Ascending aorta (tissue), 2 donors: ENCODE measurements around the gene SGIP1. TPM values are rescaled to one million over a fixed set of nuclear protein-coding genes. Genes with fewer than 3 reads are reported as not detected.

Experiments used
- DNase-seq, 2 donors: peaks; one replicate each; pipeline ENCODE4 v3.0.0-alpha.2; 2019; ENCODE audit warnings: low spot score in 2 of 2
- H3K27ac ChIP-seq, 2 donors: fragments of 200-600 bp; sonication (generic); one replicate each; pipeline ENCODE4 v1.5.1; 2016 to 2017; ENCODE audit warnings: mild to moderate bottlenecking in 1 of 2
- H3K27me3 ChIP-seq: fragments of 200-600 bp; sonication (generic); one replicate; pipeline ENCODE4 v1.5.1; 2017
- H3K36me3 ChIP-seq, 2 donors: fragments of 200-600 bp; sonication (generic); one replicate each; pipeline ENCODE4 v1.5.1; 2016
- H3K4me1 ChIP-seq, 2 donors: fragments of 200-600 bp; sonication (generic); one replicate each; pipeline ENCODE4 v1.5.1; 2016 to 2017; ENCODE audit warnings: mild to moderate bottlenecking in 1 of 2
- H3K4me3 ChIP-seq, 2 donors: fragments of 200-600 bp; sonication (generic); one replicate each; pipeline ENCODE4 v1.5.1; 2016 to 2017; ENCODE audit warnings: mild to moderate bottlenecking in 1 of 2
- H3K9me3 ChIP-seq, 2 donors: fragments of 200-600 bp; sonication (generic); one replicate each; pipeline ENCODE4 v1.5.1; 2016
- CTCF ChIP-seq, 3 experiments: fragments of 200-600 bp in 2 of 3; fragments of 450-650 bp in 1 of 3; sonication (generic) in 2 of 3; IDR thresholded peaks; one replicate each; pipeline ENCODE4 v1.5.1; 2016 to 2019; ENCODE audit warnings: antibody characterized with exemption in 3 of 3, mild to moderate bottlenecking in 1 of 3, moderate library complexity in 1 of 3
- intact Hi-C: fragments of 100-400 bp; cut with DNase I; formaldehyde crosslinking; loops from one replicate; pipeline ENCODE4 v1.15.1; 2023
- total RNA-seq: library from RNA; depleted of rRNA; stranded (reverse); fragments of >200 nt; gene quantifications from one replicate; pipeline ENCODE4 v1.1.0, GENCODE V29; 2016

Gene SGIP1
- total RNA-seq, 1 donor from 2014 or later = 1.6 TPM

DNA sequence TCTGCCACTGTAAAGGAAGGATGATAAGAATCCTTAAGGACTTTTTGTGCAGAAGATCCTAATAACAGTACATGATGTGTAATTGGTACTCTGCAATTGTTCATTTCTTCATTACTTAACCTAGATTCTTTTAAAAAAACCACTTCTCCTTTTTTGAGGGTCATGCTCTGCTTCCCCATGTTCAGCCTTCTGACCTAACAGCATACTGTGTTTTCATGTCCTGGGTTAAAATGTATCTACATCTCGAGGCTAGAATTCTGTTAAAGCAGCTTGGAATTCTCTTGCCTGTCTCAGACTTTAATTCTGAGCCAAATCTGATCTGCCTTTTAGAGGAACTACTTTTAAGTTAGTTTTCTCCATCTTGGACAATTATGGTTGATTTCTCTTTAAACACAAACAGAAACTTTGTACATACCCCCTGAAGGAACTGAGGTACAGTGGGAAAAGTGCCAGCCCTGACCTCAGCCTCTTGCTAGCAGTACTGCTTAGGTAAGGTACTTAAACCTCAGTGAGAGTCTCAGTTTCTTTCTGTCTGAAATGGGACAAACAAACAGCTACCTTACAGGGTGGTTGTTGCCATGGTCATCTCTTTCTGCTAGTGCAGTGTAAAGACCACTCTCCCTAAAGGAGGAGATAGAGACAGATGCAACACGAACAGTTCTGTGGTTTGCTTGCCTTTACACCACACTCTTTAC is 115.1 kb downstream of the SGIP1 start:
- Histone ChIP-seq H3K27me3 (no peaks in the 10 kb centered on the region), H3K4me1 (no peaks in the 10 kb centered on the region), H3K9me3 (no peaks in the 10 kb centered on the region), H3K4me3 (no peak overlapping the region), H3K27ac (no peak overlapping the region), H3K36me3 (peaks cover 9 to 19% of the 10 kb centered on the region in 2 donors)
- DNase-seq = no peak
- intact Hi-C loops = no loop called here
- TF ChIP-seq CTCF (IDR thresholded peaks at IDR 0.05) = no peak

DNA sequence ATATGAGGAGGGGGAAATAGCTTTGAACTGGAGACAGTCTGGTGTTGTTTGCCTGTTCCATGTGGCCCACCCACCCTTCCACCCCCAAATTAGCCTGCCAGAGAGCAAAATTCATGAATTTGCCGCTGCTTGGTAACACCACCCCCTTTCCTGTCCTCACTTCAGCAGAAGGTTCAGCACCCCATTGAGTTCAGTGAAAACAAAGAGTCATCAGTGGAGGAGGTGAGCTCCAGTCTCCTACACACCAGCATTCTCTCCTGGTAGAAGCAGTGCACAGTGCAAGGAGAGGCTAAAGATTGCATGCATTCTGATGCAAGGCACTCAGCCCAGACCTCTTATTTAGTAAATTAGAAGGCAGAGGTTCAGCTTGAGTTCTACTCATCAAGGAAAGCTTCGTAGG is 118.6 kb downstream of the SGIP1 start:
- no peak for DNase-seq
- TF ChIP-seq CTCF (IDR thresholded peaks at IDR 0.05) = no peak

DNA sequence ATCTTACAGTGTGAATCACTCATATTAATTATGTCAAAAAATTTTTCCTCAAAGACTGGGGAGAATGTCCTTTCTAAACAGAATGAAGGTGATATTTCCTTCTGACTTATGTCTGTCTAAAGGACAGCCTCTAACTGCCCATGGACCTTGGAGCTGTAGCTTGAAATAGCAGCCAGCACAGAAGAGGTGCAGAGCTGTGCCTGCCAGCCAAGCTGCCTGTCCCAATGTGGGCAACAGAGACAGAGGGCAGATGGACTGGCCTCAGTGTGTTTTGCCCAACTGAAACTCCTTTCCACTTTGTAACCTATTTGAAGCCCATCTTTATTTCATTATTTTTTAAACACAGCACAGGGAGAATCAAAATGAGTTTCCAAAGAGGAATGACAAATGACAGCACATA is 120.7 kb downstream of the SGIP1 start:
- DNase-seq = no peak
- Histone ChIP-seq H3K9me3 (no peaks in the 10 kb centered on the region), H3K36me3 (no peaks in the 10 kb centered on the region), H3K27me3 (no peaks in the 10 kb centered on the region), H3K4me3 (no peak overlapping the region), H3K4me1 (no peaks in the 10 kb centered on the region), H3K27ac (no peak overlapping the region)
- TF ChIP-seq CTCF (IDR thresholded peaks at IDR 0.05) = no peak
- intact Hi-C loops = no loop called here

More for the DNA sequence above, 118.6 kb downstream of the SGIP1 start:
- Histone ChIP-seq H3K4me3 (no peak overlapping the region), H3K36me3 (peaks cover 0 to 5% of the 10 kb centered on the region in 2 donors), H3K27ac (no peak overlapping the region), H3K4me1 (no peaks in the 10 kb centered on the region), H3K27me3 (no peaks in the 10 kb centered on the region), H3K9me3 (no peaks in the 10 kb centered on the region)
- intact Hi-C loops = no loop called here

DNA sequence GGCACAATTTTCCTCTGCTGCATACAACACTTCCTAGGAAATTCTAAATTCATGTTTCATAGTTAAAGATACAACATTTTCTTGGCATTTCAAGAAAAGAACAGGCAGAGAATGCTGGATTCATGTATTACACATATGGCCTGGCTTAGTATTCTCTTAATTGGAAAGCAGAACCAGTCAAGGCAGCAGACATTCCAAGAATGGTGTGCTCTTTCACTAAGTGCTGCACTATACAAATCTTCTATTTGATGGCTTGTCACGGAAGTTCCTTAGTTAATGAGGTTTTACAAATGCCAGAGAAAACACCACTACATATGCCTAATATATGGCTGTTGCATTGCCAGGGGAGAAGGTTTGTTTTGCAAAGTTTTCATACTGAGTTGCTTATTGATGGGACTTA is 137.5 kb downstream of the SGIP1 start:
- H3K4me3 ChIP-seq = no peak overlapping the region
- no peak overlapping the region for H3K27ac ChIP-seq
- H3K36me3 ChIP-seq = peaks cover 0 to 6% of the 10 kb centered on the region in 2 donors
- no peaks in the 10 kb centered on the region for H3K27me3 ChIP-seq
- intact Hi-C loops = loop anchor here (5.0 kb wide), 1 partner anchor 64 kb away; no protein-coding TSS in a partner anchor
- TF ChIP-seq CTCF (IDR thresholded peaks at IDR 0.05) = no peak
- peaks cover 9 to 11% of the 10 kb centered on the region in 2 donors for H3K4me1 ChIP-seq
- DNase-seq = no peak
- H3K9me3 ChIP-seq = no peaks in the 10 kb centered on the region

- peaks cover 0 to under 1% of the 10 kb centered on the region in 2 donors for H3K36me3 ChIP-seq
- H3K4me3 ChIP-seq = no peak overlapping the region
- DNase-seq = no peak
- no peaks in the 10 kb centered on the region for H3K27me3 ChIP-seq
- no peaks in the 10 kb centered on the region for H3K9me3 ChIP-seq
- H3K27ac ChIP-seq = peak overlapping the region; percentile 77 to 86
- peaks cover 10 to 33% of the 10 kb centered on the region in 2 donors for H3K4me1 ChIP-seq
- intact Hi-C loops = loop anchor here (5.0 kb wide), 1 partner anchor 144 kb away; the partner anchor contains the start of gene SGIP1
- TF ChIP-seq CTCF (IDR thresholded peaks at IDR 0.05) = no peak
These were observed 142.8 kb downstream of the SGIP1 start for GRCh38 chr1:66676613-66677298.
